ENCODE measurements around the gene ARHGDIG.
A peak's percentile ranks its signal among the peaks of the same experiment; 100 is the strongest.

Gene ARHGDIG

GRCh38 chr16:281660-282255 is 1.4 kb downstream of the ARHGDIG start:
- no peak for DNase-seq

DNA sequence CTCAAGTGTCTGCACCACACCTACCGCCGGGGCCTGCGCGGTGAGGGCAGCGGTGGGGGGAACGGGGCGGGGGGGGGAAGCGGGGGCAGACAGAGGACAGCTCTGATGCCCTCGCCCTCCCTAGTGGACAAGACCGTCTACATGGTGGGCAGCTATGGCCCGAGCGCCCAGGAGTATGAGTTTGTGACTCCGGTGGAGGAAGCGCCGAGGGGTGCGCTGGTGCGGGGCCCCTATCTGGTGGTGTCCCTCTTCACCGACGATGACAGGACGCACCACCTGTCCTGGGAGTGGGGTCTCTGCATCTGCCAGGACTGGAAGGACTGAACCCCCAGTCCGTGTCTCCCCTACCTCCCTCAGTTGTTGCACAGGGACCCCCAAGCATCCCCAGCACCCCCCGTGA is 2.1 kb downstream of the ARHGDIG start:
- no peak for DNase-seq

DNA sequence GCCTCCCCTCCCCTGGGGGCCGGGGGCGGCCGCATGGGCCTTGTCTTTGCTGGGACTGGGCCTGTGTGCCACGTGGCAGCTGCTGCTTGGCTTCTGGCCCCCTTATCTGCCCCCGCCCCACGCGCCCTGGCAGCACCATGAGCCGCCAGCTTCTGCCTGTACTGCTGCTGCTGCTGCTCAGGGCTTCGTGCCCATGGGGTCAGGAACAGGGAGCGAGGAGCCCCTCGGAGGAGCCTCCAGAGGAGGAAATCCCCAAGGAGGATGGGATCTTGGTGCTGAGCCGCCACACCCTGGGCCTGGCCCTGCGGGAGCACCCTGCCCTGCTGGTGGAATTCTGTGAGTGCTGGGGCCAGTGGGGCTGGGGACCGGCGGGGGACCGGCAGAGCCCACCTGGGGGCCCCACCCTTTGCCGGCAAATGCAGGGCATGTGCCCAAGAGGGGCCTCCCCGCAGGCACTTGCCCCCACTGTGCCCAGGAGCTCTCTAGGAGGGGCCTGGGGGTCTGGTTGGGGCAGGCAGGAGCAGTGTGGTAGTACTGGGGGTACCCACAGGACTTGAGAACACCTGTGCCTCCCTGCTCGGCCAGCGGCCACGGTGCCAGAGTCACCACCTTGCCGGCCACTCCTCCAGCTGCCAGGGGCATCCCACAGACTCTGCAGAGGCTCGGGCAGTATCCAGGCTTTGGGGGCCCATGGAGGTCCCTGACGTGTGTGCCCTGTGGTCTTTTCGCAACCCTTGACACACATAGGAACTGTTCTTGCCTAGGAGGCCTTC is 2.8 kb downstream of the ARHGDIG start, which contains the start of gene PDIA2:
TSS of gene PDIA2 (plus strand) at position 132 of the 773 bp plus-strand sequence. CDS start at position 138, 6 bp downstream.
- no peak for DNase-seq

- DNase-seq, result no peak
These were observed 4.1 kb downstream of the ARHGDIG start for GRCh38 chr16:284204-285120.

DNA sequence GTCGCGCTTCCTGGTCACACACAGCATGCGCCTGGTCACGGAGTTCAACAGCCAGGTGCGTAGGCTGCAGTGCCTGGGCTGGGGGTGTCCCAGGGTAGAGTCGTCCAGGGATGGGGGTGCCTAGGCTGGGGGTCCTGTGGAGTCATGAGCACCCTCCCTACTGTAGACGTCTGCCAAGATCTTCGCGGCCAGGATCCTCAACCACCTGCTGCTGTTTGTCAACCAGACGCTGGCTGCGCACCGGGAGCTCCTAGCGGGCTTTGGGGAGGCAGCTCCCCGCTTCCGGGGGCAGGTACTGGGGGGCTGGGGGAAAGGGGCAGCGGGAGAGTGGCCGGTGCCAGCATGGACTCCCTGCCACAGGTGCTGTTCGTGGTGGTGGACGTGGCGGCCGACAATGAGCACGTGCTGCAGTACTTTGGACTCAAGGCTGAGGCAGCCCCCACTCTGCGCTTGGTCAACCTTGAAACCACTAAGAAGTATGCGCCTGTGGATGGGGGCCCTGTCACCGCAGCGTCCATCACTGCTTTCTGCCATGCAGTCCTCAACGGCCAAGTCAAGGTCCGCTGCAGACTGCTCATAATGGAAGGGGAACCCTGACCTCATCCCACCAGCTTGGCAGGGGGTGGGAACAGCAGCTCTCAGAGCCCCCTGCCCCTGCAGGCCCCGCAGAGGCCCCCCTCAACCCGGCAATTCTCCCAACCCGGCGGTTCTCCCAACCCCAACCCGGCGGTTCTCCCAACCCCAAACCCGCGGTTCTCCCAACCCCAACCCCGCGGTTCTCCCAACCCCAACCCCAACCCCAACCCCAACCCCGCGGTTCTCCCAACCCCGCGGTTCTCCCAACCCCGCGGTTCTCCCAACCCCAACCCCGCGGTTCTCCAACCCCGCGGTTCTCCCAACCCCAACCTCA is 5.0 kb downstream of the ARHGDIG start:
- DNase-seq, result no peak

- DNase-seq, result no peak
These were observed 6.3 kb downstream of the ARHGDIG start for GRCh38 chr16:286491-287297.

DNA sequence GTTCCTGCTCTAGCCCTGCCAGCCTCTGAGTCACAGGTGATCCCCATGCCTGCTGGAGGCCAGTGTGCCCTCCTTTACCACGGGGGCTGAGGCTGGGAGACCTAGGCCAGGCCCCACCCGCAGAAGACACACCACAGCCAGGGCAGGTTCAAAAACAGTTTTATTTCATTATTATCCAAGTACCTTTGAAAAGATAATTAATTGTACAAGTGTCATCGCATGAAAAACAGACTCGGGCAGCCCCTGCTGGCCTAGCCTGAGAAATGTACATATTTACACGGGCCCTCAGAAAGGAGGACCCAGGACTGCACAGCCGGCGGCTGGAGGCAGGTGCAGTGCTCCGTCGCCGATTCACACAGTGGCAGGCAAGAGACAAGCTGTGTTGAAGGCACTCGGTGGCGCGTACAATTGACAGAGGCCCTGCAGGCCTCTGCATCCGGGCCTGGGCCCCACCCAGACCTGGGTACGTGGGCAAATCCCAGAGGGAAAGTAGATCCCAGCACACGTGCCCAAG is 7.0 kb downstream of the ARHGDIG start:
- DNase-seq, result peak; percentile 86

DNA sequence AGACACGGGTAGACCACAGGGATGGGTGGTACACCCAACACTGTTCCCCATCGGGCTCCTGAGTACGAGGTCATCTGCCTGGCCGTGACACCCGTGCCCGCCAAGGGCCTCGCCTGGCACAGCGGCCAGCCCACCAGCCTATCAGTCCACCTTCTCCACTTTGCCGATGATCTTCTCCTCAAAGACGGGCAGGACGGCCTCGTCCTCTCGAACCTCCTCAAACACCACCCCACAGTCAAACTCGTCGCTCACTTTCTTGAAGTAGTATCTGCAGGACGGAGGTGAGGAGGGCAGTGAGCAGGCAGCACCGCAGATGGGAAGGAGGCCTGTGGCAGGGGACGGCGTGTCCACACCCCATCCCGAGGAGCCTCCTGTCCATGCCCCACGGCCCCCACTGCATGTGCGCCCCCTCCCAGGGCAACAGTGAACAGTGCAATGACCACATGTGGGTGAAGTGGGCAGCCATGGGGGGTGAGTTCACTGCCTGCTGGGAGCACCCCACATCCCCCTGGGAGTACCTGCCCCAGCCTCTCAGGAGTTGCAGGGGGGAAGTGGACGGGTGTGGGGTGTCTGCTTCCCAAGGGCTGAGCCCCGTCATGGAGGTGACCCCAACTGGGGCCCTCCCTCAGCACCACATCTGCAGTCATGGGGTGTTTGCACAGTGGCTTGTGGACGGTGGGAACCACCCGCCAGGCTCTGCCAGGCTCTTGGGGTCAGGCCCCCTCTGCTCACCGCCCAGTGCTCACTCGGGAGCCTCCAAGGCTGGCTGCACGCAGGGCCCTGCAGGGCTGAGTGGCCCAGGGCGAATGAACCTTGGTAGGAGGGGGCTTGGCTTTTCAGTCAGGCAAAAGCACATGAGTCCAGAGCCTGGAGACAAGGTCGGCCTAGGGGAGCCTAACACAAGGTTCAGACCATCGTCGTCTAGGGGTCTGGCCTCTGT is 7.9 kb downstream of the ARHGDIG start:
- no peak for DNase-seq

DNA sequence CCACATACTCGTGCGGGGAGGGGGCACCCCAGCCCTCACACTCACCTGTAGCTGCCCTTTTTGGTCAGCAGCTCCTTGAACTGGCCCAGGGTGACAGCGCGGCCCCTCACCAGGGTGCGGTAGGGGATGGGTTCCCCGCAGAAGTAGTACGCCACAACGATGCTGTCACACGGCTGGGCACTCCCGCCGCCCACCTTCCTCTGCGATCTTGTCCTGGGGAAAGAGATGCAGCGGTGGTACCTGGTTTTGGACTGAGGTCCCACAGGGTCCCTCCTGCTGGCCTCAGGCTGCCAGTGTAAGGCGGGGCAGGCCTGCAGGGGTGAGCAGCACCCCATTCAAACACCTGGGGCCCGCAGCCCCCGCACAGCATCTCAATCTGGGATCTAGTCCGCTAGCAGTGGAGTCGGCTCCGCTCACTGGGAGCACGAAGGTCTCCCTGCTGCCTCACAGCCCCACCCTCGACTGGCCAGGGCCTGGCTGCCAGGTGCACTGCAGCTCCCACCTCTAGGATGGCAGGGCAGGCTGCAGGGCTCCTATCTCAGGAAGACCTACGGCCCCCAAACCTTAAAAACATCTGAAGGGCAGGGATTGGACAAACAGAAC is 9.1 kb downstream of the ARHGDIG start:
- DNase-seq, result no peak

GRCh38 chr16:290015-290680 is 9.8 kb downstream of the ARHGDIG start:
- DNase-seq, result no peak

GRCh38 chr16:290681-291405 is 10.5 kb downstream of the ARHGDIG start:
- no peak for DNase-seq

DNA sequence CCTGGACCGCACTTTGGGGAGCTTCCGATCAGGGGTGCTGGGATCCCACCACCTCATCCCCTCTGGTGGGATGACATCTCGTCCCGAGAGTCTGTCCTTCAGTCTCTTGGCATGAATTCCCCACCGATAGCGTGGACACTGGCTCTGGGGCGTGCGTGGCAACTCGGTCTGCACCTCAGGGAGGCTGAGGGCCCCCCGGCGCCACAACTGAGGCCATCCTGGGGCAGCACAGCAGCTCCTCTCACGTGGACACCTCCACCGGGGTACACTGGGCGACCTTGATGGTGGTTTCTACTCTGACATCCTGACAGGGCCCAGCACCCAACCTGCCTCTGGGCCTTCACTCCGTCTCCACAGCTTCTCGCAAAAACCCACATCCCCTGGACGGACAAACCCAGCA is 11.1 kb downstream of the ARHGDIG start:
- DNase-seq, result no peak

GRCh38 chr16:293043-293775 is 12.8 kb downstream of the ARHGDIG start:
- DNase-seq, result no peak

DNA sequence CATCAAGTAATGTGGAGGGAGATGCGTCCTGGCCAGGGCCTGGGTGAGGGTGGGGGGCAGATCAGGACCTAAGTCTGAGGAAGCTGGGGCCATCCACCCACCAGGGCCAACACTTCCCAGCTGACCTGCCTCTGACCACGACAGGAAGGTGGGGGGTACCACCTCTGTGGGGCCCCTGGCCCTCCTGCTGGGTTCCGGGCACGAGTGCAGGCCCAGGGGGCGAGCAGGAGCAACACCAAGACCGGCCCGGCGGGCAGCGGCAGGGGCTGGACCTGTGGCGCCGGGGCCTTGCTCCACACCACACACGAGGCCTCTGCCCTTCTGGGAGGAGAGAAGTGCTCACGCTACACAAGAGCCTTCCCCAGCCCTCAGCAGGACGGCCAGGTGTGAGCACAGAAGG is 15.9 kb downstream of the ARHGDIG start:
- no peak for DNase-seq

- no peak for DNase-seq
These were observed 16.6 kb downstream of the ARHGDIG start for GRCh38 chr16:296806-297510.

- DNase-seq, result no peak
These were observed 17.4 kb downstream of the ARHGDIG start for GRCh38 chr16:297832-298231.

DNA sequence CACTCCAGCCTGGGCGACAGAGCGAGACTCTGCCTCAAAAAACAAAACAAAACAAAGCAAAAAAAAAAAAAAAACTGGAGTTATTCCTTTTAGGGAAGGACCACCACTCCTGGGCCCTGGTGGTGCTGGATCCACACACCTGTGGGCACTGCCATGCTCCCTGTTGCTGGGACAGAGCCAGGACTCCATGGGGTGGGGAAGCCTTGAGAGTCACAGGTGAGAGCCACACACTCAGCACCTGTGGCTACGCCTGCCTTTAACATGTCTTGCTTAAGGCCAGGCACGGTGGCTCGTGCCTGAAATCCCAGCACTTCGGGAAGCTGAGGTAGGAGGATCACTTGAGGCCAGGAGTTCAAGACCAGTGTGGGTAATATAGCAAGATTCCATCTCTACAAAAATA is 20.8 kb downstream of the ARHGDIG start:
- no peak for DNase-seq

All from DMS153 (cell line).